ENCODE results near the gene PCAT6. TPM values are rescaled to one million over a fixed set of nuclear protein-coding genes. Genes with fewer than 3 reads are reported as not detected.
"Not testable (repeated sequence)": the region's sequence is repeated elsewhere in the genome, so short reads cannot be mapped to it uniquely, and the experiment has no call there.

PCAT6 gene
- total and polyA plus RNA-seq, 2 experiments from 2014 or later: 13.9 TPM; not detected in 1

GRCh38 chr1:202794051-202794740, 16.6 kb upstream of the PCAT6 start:
- Histone ChIP-seq H3K9me2 (ENCODE audit: insufficient read depth) (no peaks in the 10 kb centered on the region), H3K36me3 (ENCODE audit: low read depth) (no peaks in the 10 kb centered on the region), H3K79me2 (ENCODE audit: insufficient read depth) (peaks cover 100% of the 10 kb centered on the region), H3K4me1 (ENCODE audit: insufficient read depth) (peaks cover 12% of the 10 kb centered on the region), H3K9me3 (ENCODE audit: low read depth) (no peaks in the 10 kb centered on the region), H3K9ac (no peak overlapping the region), H3K27me3 (replicated peaks; ENCODE audit: insufficient read depth) (no peaks in the 10 kb centered on the region), H3K4me3 (no peak overlapping the region), H4K20me1 (ENCODE audit: insufficient read depth) (peaks cover 53% of the 10 kb centered on the region), H3K27ac (no peak overlapping the region), H3F3A (ENCODE audit: insufficient read depth) (no peaks in the 10 kb centered on the region), H2AFZ (no peak overlapping the region), H3K4me2 (ENCODE audit: unreplicated experiment) (no peak overlapping the region)
- peak; percentile 18 for DNase-seq
- in situ Hi-C loops (cut with MboI): no loop called here
- no peak for TF ChIP-seq EZH2phosphoT487 (IDR thresholded peaks at IDR 0.05; ENCODE audit: insufficient read depth, low read depth)
- TF ChIP-seq EZH2 (IDR thresholded peaks at IDR 0.05; ENCODE audit: insufficient read depth, poor library complexity, severe bottlenecking): no peak

GRCh38 chr1:202794931-202795330, 15.8 kb upstream of the PCAT6 start:
- in situ Hi-C loops (cut with MboI); H3K36me3 ChIP-seq (ENCODE audit: low read depth); H3K9ac ChIP-seq; H3K9me2 ChIP-seq (ENCODE audit: insufficient read depth); H3K4me2 ChIP-seq (ENCODE audit: unreplicated experiment); H3K27me3 ChIP-seq (replicated peaks; ENCODE audit: insufficient read depth); DNase-seq; H2AFZ ChIP-seq; H3K9me3 ChIP-seq (ENCODE audit: low read depth); H3F3A ChIP-seq (ENCODE audit: insufficient read depth); H3K27ac ChIP-seq; H3K4me3 ChIP-seq: not testable (repeated sequence)
- peaks cover 12% of the 10 kb centered on the region for H3K4me1 ChIP-seq (ENCODE audit: insufficient read depth)
- peaks cover 56% of the 10 kb centered on the region for H4K20me1 ChIP-seq (ENCODE audit: insufficient read depth)
- peaks cover 100% of the 10 kb centered on the region for H3K79me2 ChIP-seq (ENCODE audit: insufficient read depth)
- whole genome bisulfite sequencing, 2 experiments (ENCODE audit: low coverage in 1 of 2, low lambda C conversion rate in 2 of 2, missing lambda C conversion rate in 2 of 2): 93 to 100% methylated on average over 6 of the region's 6 CpGs

DNA sequence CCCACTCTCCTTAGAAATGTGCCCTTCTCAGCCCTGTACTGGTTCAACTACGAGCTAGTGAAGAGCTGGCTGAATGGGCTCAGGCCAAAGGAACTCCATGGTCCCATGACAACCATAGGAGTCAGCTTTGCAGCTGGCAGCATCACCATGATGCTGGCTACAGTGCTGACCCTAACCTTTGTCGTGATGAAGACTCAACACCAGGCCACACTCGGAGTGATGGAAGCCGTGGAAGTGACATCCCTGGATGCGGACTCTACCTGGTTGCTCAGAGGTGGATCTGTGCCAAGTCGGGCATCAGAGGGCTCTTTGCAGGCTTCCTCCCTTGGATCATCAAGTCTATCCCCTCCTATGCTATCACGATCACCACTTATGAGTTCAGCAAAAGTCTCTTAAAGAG, 14.1 kb upstream of the PCAT6 start:
- DNase-seq: no peak
- Histone ChIP-seq H3K9me2 (ENCODE audit: insufficient read depth) (no peaks in the 10 kb centered on the region), H3K27ac (no peak overlapping the region), H3K4me2 (ENCODE audit: unreplicated experiment) (no peak overlapping the region), H4K20me1 (ENCODE audit: insufficient read depth) (peaks cover 56% of the 10 kb centered on the region), H3K36me3 (ENCODE audit: low read depth) (no peaks in the 10 kb centered on the region), H3K9ac (no peak overlapping the region), H3K4me3 (no peak overlapping the region), H3K79me2 (ENCODE audit: insufficient read depth) (peaks cover 100% of the 10 kb centered on the region), H3K9me3 (ENCODE audit: low read depth) (no peaks in the 10 kb centered on the region), H3F3A (ENCODE audit: insufficient read depth) (peaks cover 8% of the 10 kb centered on the region; the same call in 1 of the 2 replicates), H2AFZ (no peak overlapping the region), H3K4me1 (ENCODE audit: insufficient read depth) (peaks cover 20% of the 10 kb centered on the region), H3K27me3 (replicated peaks; ENCODE audit: insufficient read depth) (no peaks in the 10 kb centered on the region)
- in situ Hi-C loops (cut with MboI): no loop called here
- WGBS, 2 experiments (ENCODE audit: low coverage in 1 of 2, low lambda C conversion rate in 2 of 2, missing lambda C conversion rate in 2 of 2): 81 to 88% methylated on average over 7 of the region's 7 CpGs
- TF ChIP-seq EZH2phosphoT487 (IDR thresholded peaks at IDR 0.05; ENCODE audit: insufficient read depth, low read depth): no peak
- TF ChIP-seq EZH2 (IDR thresholded peaks at IDR 0.05; ENCODE audit: insufficient read depth, poor library complexity, severe bottlenecking): no peak

- H3F3A ChIP-seq (ENCODE audit: insufficient read depth): peaks cover 24% of the 10 kb centered on the region
These were observed 12.5 kb upstream of the PCAT6 start for GRCh38 chr1:202798260-202798659.

More at GRCh38 chr1:202798260-202798659, 12.5 kb upstream of the PCAT6 start:
- H3K27ac ChIP-seq: no peak overlapping the region
- no peaks in the 10 kb centered on the region for H3K9me3 ChIP-seq (ENCODE audit: low read depth)
- peaks cover 57% of the 10 kb centered on the region for H4K20me1 ChIP-seq (ENCODE audit: insufficient read depth)
- 85 to 88% methylated on average over 4 of the region's 4 CpGs for WGBS, 2 experiments (ENCODE audit: low coverage in 1 of 2, low lambda C conversion rate in 2 of 2, missing lambda C conversion rate in 2 of 2)
- no peak overlapping the region for H2AFZ ChIP-seq
- H3K79me2 ChIP-seq (ENCODE audit: insufficient read depth): peaks cover 100% of the 10 kb centered on the region
- no peak for DNase-seq
- H3K36me3 ChIP-seq (ENCODE audit: low read depth): no peaks in the 10 kb centered on the region
- in situ Hi-C loops (cut with MboI): no loop called here
- peaks cover 35% of the 10 kb centered on the region for H3K4me1 ChIP-seq (ENCODE audit: insufficient read depth)
- no peak overlapping the region for H3K4me3 ChIP-seq
- no peaks in the 10 kb centered on the region for H3K27me3 ChIP-seq (replicated peaks; ENCODE audit: insufficient read depth)
- TF ChIP-seq EZH2phosphoT487 (IDR thresholded peaks at IDR 0.05; ENCODE audit: insufficient read depth, low read depth): no peak
- no peak for TF ChIP-seq EZH2 (IDR thresholded peaks at IDR 0.05; ENCODE audit: insufficient read depth, poor library complexity, severe bottlenecking)
- no peaks in the 10 kb centered on the region for H3K9me2 ChIP-seq (ENCODE audit: insufficient read depth)
- no peak overlapping the region for H3K9ac ChIP-seq
- no peak overlapping the region for H3K4me2 ChIP-seq (ENCODE audit: unreplicated experiment)

All from GM23248 (cell line).